ENCODE measurements around the gene PSMG3.

Gene PSMG3, protein sequence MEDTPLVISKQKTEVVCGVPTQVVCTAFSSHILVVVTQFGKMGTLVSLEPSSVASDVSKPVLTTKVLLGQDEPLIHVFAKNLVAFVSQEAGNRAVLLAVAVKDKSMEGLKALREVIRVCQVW

DNA sequence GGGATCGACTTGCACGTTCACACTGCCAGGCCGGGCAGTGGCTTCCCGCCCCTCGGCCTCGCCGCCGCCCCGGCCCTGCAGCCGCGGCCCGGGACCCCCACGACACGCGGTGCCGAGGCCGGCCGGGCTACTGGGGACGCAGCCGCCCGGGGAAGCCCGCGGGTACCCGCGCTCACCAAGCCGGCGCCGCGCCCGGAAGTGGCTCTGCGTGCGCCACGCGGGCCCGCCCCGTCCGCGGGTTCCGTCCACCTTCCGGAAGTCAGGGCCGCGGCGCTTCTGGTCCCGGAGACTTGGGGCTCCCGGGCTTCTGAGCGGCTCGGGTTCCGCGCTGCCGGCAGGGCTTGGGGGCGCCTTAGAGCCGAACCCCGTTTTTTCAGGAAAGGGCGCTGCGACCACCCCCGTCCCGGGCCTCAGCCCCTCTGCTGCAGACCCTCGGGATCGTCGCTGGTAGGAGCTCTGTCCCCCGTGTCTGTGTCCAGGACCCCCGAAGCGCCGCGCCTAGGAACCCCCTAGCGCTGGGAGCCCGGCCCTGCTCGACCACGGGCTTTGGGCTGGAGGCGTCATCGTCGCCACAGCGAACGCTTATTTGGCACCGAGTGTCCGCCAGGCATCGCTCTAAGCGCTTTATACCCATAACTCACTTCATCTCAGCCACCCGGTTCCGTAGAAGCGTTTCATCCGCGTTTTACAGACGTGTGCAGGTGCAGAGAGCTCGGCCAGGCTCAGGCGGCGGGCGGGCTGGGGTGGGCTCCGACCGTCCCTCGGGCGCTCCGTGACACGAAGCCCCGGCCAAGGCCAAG, at the start of gene PSMG3:
PSMG3 (minus strand) TSS at position 200 of the 800 bp plus-strand sequence. CDS start 693 bp downstream, outside the sequence.
- peak; percentile 97 for DNase-seq (ENCODE audit: low read depth, low spot score)

GRCh38 chr7:1618475-1618874, 48.6 kb upstream of the PSMG3 start:
- no peak for DNase-seq (ENCODE audit: low read depth, low spot score)

DNA sequence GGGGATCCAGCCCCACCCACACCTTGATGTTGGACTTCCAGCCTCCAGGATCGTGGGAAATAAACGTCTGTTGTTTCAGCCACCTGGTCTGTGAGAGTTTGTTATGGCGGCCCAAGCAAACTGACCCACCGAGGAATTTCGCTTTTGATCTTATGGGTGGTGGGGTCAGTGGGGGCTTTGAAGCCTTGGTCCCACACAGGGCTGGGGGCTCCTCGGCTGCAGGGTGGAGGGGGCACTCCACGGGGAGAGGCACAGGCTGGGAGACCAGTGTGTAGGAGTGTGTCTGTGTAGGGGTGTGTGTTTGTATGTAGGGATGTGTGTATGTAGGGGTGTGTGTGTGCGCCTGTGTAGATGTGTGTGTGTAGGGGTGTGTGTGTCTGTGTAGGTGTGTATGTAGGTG, 48.1 kb upstream of the PSMG3 start:
- no peak for DNase-seq (ENCODE audit: low read depth, low spot score)

- DNase-seq (ENCODE audit: low read depth, low spot score) = no peak
Observed at GRCh38 chr7:1616741-1617140, 46.9 kb upstream of the PSMG3 start.

DNA sequence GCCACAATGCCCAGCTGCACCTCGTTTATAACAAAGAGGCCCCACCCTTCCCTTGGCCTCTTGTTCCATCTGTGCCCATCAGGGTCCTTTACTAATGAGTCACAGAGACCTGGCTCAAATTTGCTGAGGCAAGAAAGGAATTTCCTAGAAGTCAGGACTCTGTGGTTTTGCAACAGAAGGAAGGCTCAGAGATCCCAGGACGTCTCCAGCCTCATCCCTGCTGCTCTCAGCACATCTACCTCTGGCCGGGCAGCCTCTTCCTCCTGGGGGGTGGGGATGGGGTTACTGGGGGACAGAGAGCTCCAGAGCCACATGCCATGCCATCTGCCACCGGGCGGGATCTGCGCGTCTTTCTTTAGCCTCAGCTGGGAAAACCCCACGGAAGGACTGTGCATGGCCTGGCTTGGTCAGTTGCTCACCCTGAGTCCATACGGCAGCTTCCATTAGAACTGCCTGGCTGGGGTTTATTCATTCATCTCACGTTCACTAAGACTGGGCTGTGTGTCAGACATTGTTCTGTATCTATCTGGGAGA, 41.9 kb upstream of the PSMG3 start:
- DNase-seq (ENCODE audit: low read depth, low spot score) = peak; percentile 92

DNA sequence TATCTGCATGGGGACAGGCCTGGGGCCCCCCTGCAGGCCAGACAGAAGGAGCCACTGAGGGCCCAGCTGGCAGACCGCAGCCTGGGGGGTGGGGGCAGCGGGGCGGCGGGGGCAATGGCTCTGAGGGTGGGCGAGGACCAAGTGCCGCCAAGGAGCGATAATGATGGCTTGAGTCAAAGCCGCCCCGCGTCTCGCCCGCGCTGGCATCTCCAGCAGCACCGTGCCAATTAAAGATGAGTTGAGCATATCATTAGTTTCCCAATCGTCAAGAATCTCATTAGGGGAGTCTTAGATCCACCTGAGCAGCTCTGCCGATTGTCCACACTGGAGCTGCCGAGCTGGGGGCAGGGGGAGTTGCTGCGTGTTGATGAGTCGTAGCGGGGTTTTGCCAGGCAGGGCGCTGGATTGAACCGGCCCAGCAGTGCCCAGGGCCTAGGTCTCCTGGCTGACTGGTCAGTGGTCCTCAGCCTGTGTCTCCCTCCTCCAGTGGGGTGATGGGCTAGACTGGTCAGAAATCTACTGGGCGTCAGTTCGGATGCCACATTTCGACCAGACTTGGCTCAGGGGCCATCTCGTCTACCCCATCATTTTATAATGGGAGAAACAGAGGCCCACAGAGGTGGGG, 41.0 kb upstream of the PSMG3 start:
- DNase-seq (ENCODE audit: low read depth, low spot score) = peak; percentile 37

GRCh38 chr7:1610013-1610677, 40.3 kb upstream of the PSMG3 start:
- DNase-seq (ENCODE audit: low read depth, low spot score) = no peak

DNA sequence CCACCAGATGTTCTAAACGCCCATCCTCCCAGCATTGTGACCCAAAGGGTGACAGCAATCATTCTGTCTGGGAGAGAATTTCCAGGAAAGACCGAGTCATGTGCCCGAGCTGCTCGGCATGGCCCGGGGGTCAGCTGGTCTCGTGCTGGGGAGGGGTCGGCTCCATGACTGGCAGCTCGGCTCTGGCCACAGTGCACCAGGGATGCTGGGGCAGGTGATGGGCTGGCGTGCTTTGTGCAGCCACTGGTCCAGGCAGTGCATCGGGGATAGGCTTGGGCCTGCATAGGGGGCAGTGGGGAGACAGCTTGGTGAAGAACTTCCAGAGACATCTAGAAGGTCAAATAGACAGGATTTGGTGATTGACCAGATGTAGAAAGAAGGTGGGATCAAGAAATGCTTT, 39.2 kb upstream of the PSMG3 start:
- no peak for DNase-seq (ENCODE audit: low read depth, low spot score)

DNA sequence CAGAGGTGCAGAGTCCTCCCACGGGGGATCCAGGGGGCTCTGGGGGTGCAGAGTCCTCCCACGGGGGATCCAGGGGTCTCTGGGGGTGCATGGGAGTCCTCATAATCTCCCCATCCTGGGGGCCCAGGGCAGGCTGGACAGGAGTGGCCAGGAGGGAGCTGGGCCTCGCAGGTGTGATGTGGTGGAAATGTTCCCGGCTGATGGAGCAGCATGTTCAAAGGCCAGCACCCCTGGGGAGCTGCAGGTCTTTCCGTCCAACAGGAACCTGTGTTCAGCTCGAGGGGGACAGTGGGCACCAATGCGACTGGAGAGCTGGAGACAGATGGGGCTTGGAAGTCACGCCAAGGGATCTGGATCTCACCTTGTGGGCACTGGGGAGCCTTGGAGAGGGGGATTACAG, 38.5 kb upstream of the PSMG3 start:
- no peak for DNase-seq (ENCODE audit: low read depth, low spot score)

DNA sequence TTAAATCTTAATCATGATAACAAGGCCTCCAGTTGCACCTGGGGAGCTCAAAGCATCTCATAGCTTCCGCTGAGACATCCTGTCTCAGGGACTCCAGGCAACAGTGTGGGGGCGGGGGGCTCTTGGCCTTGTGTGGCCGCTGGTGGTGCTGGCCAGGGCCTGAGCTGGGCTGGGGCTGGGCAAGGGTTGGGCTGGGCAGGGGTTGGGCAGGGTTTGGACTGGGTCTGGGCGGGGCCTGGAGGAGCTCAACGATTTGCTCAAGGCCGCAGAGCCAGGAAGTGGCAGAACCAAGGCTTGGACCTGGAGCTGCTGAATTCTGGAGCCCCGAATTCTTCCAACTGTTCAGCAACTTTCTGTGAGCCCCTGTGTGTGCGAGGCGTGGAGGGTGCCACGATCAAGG, 37.9 kb upstream of the PSMG3 start:
- DNase-seq (ENCODE audit: low read depth, low spot score) = no peak

DNA sequence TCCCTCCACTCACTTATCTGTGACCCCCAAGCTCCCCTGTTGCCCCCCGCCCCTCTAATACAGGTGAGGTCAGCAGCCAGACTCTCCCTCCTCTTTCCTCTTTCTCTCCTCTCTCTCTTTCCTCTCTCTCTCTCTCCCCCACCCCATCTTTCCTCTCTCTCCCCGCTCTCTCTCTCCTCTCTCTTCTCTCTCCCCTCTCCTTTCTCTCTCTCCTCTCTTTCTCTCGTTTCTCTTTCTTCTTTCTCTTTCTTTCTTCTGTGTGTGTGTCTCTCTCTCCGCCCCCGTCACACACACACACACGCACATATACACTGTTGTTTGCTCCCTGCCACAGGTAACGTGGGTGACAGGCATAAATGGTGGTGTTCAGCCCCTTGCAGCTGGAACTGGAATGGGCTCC, 37.2 kb upstream of the PSMG3 start:
- DNase-seq (ENCODE audit: low read depth, low spot score) = no peak

DNA sequence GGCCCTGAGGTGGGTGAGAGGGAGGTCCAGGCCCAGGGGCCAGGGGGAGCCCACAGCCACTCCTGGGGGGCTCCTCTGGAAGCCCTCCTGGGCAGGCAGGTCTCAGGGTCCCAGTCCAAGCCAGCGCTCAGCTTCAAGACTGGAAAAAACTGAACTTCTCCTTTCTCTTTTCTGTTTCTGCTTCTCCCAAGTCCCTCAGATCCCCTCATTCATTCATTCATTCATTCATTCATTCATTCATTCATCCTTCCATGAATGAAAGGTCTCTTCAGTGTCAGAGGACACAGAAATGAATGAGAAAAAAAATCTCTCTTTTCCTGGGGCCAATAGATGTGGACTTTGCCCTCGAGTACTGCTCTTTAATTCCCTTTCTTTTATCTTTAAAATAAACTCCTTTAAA, 34.6 kb upstream of the PSMG3 start:
- DNase-seq (ENCODE audit: low read depth, low spot score) = no peak

- no peak for DNase-seq (ENCODE audit: low read depth, low spot score)
Observed at GRCh38 chr7:1603346-1604225, 33.8 kb upstream of the PSMG3 start.

DNA sequence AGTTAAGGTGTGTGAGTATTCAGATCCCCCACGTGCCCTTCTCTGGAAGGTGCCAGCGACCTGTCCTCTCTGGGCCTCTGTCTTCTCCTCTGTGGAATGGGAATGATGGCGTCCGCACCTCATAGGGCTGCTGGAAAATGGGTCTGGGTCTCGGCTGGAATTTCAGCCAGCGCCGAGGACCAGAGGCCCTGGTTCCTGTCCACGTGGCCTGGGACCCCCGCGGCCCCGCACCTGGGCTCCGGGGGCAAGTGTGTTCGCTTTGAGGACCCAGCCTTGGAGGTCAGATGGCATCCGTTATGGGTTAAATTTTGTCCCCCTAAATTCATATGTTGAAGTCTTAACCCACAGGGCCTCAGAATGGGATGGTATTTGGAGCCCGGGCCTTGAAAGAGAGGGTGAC, 32.6 kb upstream of the PSMG3 start:
- DNase-seq (ENCODE audit: low read depth, low spot score) = no peak

GRCh38 chr7:1601956-1602355, 32.1 kb upstream of the PSMG3 start:
- DNase-seq (ENCODE audit: low read depth, low spot score) = no peak

DNA sequence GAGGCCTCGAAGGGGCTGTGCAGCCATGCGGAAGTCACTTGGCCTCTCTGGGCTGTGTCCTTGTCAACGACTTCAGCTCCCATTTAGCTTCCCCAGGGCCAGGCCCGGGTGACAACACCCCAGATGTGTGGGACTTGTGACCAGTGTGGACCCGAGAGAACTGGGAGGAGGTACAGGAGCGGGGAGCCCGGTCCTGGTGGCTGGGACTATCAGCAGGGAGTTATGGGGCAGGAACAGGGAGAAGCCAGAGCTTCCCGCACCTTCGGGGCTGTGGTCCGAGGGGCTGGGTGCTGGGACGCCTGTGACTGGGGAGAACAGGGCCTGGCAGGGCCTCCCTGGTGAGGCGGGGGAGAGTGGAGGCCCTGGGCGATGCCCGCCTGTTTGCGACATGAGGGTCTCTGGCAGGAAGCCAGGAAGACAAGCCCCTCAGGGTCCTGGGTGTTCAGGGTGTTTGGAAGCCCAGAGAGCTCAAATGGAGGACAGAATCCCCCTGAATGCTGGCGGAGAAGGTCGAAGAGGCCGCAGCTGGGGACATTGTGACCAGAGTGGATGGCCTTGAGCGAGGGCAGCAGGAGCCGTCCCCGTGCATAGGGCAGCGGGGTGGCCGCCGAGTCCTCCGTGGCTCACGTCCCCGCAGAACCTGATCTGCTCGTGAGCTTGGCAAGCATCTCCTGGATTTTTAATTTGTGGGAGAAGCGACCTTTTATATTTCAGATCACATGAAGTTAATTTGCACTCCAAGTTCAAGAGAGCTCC, 30.0 kb upstream of the PSMG3 start:
- DNase-seq (ENCODE audit: low read depth, low spot score) = no peak

GRCh38 chr7:1598961-1599639, 29.3 kb upstream of the PSMG3 start:
- no peak for DNase-seq (ENCODE audit: low read depth, low spot score)

GRCh38 chr7:1598286-1598685, 28.5 kb upstream of the PSMG3 start:
- DNase-seq (ENCODE audit: low read depth, low spot score) = no peak

GRCh38 chr7:1597791-1598190, 28.0 kb upstream of the PSMG3 start:
- DNase-seq (ENCODE audit: low read depth, low spot score) = no peak

Measured in astrocyte of the hippocampus (primary cell).